CD8-positive, alpha-beta memory T cell (primary cell): ENCODE data around the gene GTF2IRD1. TPM values are rescaled to one million over a fixed set of nuclear protein-coding genes. Genes with fewer than 3 reads are reported as not detected.
"Not testable (repeated sequence)": the region's sequence is repeated elsewhere in the genome, so short reads cannot be mapped to it uniquely, and the experiment has no call there.

Experiments used
- CTCF ChIA-PET: fragments of 350-600 bp; sonication (Branson Sonifier 250); formaldehyde crosslinking; loops from one replicate; lab custom pipeline; 2021; ENCODE audit warnings: antibody characterized with exemption; lab: Charles Lee
- POLR2A ChIA-PET: fragments of 350-600 bp; sonication (Branson Sonifier 250); formaldehyde crosslinking; loops from one replicate; lab custom pipeline; 2021; ENCODE audit warnings: antibody characterized with exemption; lab: Charles Lee
- DNase-seq, 5 donors: peaks; one replicate each; pipeline versions ENCODE4 v3.0.0 to v3.0.0-alpha.2; 2020 to 2022; ENCODE audit warnings: mixed read lengths in 1 of 5
- H3K27ac ChIP-seq: one replicate; pipeline ENCODE4 v1.7.0; 2013; ENCODE audit warnings: low read depth, mild to moderate bottlenecking, low read length, moderate library complexity
- H3K27me3 ChIP-seq: 2 replicates; pipeline ENCODE4 v1.7.0; 2013; ENCODE audit warnings: low read length, mild to moderate bottlenecking; ENCODE audit not compliant: insufficient read depth, poor library complexity, severe bottlenecking
- H3K36me3 ChIP-seq: 2 replicates; pipeline ENCODE4 v1.7.0; 2013; ENCODE audit warnings: mild to moderate bottlenecking, low read length, moderate library complexity; ENCODE audit not compliant: insufficient read depth
- H3K4me1 ChIP-seq: 2 replicates; pipeline ENCODE4 v1.7.0; 2013; ENCODE audit warnings: mild to moderate bottlenecking, low read length, moderate library complexity; ENCODE audit not compliant: insufficient read depth
- H3K4me3 ChIP-seq: 2 replicates; pipeline ENCODE4 v1.7.0; 2013; ENCODE audit warnings: mild to moderate bottlenecking, low read length
- H3K9me3 ChIP-seq: 2 replicates; pipeline ENCODE4 v1.7.0; 2013; ENCODE audit warnings: mild to moderate bottlenecking, low read length
- H3K27ac Mint-ChIP-seq, 8 donors: one replicate each; pipeline ENCODE4 v1.8.0; 2020 to 2021; ENCODE audit warnings: mixed read lengths in 8 of 8, mild to moderate bottlenecking in 6 of 8, inconsistent platforms in 3 of 8, moderate library complexity in 3 of 8
- H3K27me3 Mint-ChIP-seq, 2 donors: one replicate each; pipeline ENCODE4 v1.8.0; 2020 to 2021; ENCODE audit warnings: mixed read lengths in 2 of 2, mild to moderate bottlenecking in 1 of 2, moderate library complexity in 1 of 2
- H3K36me3 Mint-ChIP-seq, 3 donors: one replicate each; pipeline ENCODE4 v1.8.0; 2020 to 2021; ENCODE audit warnings: mixed read lengths in 3 of 3, inconsistent platforms in 1 of 3, mild to moderate bottlenecking in 1 of 3
- H3K4me1 Mint-ChIP-seq, 3 donors: one replicate each; pipeline ENCODE4 v1.8.0; 2020 to 2021; ENCODE audit warnings: mixed read lengths in 3 of 3, inconsistent platforms in 1 of 3, mild to moderate bottlenecking in 1 of 3
- H3K4me3 Mint-ChIP-seq, 7 donors: one replicate each; pipeline ENCODE4 v1.8.0; 2020 to 2021; ENCODE audit warnings: mixed read lengths in 7 of 7, mild to moderate bottlenecking in 6 of 7, moderate library complexity in 4 of 7, inconsistent platforms in 2 of 7
- H3K9me3 Mint-ChIP-seq, 5 donors: one replicate each; pipeline ENCODE4 v1.8.0; 2020 to 2022; ENCODE audit warnings: mixed read lengths in 5 of 5, mild to moderate bottlenecking in 3 of 5, moderate library complexity in 2 of 5, inconsistent platforms in 1 of 5
- polyA plus RNA-seq: library from polyadenylated mRNA; unstranded; fragments of 300-500 nt; fragmentation: Illumina TruSeq; gene quantifications from one replicate; pipeline ENCODE4 v1.2.3, GENCODE V29; 2021
- total RNA-seq, 2 experiments: library from RNA; stranded (reverse); gene quantifications; one replicate each; pipeline ENCODE4 v1.2.3, GENCODE V29; 2021

Gene GTF2IRD1
- total and polyA plus RNA-seq, 3 experiments from 2014 or later: 0.42 to 0.88 TPM; not detected in 1

DNA sequence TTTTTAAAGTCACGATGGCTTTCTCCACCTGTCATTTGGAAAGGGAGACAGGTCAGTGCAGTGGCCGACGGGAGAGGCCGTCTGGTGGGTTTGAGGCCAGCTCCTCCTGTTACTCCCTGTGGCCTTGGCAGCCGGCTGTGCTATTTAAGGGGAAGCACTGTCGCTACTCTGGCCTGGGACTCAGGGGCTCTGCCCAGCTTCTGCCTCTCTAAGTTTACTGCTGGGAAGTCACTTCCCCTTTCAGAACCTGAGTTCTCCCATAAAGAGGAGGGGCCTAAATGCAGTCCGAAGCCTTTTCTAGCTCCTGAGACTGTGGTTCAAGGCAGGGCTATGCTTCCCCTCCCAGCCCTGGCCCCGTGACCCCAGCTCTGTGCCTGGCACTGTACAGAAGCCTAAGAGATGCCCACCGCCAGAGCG is 99.9 kb downstream of the GTF2IRD1 start:
- H3K4me3 Mint-ChIP-seq, H3K36me3 Mint-ChIP-seq, DNase-seq, H3K36me3 ChIP-seq, H3K27ac Mint-ChIP-seq, H3K9me3 ChIP-seq, POLR2A ChIA-PET, H3K9me3 Mint-ChIP-seq, H3K27me3 ChIP-seq, H3K4me1 ChIP-seq, H3K27ac ChIP-seq, H3K4me3 ChIP-seq, H3K27me3 Mint-ChIP-seq, H3K4me1 Mint-ChIP-seq: not testable (repeated sequence)
- CTCF ChIA-PET: interaction anchor here (2.3 kb wide), 1 partner anchor 13 kb away, joined by 6 read pairs; no protein-coding TSS in a partner anchor

DNA sequence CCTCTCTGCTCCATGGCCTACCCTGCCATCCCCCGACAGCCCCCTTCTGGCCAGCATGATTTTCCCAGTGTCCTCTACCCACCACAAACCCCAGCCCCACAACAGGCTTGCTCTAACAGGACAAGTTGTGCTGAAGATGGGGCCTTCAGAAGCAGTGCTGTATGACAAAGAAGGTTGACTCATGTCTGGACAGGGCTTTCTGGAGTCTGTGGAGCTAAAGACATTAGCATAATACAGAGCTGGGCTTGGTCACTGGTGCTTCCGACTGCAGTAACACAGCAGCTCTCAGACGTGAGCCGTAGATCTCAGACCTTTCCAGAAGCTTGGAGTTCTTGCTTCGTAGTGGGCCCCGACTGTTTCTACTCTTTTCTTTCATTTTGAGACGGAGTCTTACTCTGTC is 100.5 kb downstream of the GTF2IRD1 start:
- Histone ChIP-seq H3K4me1 (no peaks in the 10 kb centered on the region), H3K27me3 (no peaks in the 10 kb centered on the region), H3K27ac (no peak overlapping the region), H3K4me3 (no peak overlapping the region), H3K9me3 (no peaks in the 10 kb centered on the region), H3K36me3 (no peaks in the 10 kb centered on the region)
- Mint-ChIP-seq H3K27ac (no peak overlapping the region), H3K4me3 (no peak overlapping the region), H3K4me1 (no peaks in the 10 kb centered on the region), H3K36me3 (no peaks in the 10 kb centered on the region), H3K9me3 (no peaks in the 10 kb centered on the region), H3K27me3 (peaks cover 0 to 4% of the 10 kb centered on the region in 2 donors)
- DNase-seq: no peak
- ChIA-PET POLR2A (no interaction called here), CTCF (interaction anchor here (2.3 kb wide), 1 partner anchor 12 kb away, joined by 6 read pairs; no protein-coding TSS in a partner anchor)

DNA sequence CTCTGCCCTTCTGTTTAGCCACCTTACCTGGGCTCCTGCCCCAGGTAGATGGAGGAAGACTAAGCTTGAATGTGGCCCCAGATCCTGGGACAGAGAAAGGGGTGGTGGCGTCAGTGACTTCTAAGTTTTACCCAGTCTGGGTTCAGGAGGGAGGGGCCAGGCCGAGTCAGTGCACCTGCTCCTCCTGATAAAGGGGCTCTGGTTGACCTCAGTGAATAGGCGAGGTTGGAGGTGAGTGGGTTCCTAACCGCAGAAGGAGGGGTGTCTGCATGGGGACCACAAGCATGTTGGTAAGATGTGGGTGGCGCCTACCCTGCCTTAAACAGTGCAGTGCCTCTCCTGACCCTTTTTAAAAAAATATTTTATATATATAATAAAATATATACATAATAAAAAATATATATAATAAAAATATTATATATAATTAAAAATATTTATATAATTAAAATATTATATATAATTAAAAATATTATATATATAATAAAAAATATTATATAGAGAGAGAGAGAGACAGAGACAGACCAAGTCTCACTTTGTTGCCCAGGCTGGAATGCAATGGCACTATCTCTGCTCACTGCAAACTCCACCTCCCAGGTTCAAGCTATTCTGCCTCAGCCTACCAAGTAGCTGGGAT is 106.5 kb downstream of the GTF2IRD1 start:
- Mint-ChIP-seq H3K4me3 (no peak overlapping the region), H3K27me3 (peaks cover 4 to 5% of the 10 kb centered on the region in 2 donors), H3K27ac (no peak overlapping the region), H3K36me3 (no peaks in the 10 kb centered on the region), H3K4me1 (no peaks in the 10 kb centered on the region), H3K9me3 (no peaks in the 10 kb centered on the region)
- CTCF ChIA-PET: no interaction called here
- Histone ChIP-seq H3K27ac (no peak overlapping the region), H3K4me3 (no peak overlapping the region), H3K27me3 (no peaks in the 10 kb centered on the region), H3K4me1 (no peaks in the 10 kb centered on the region), H3K36me3 (no peaks in the 10 kb centered on the region), H3K9me3 (no peaks in the 10 kb centered on the region)
- POLR2A ChIA-PET: no interaction called here
- DNase-seq: no peak

DNA sequence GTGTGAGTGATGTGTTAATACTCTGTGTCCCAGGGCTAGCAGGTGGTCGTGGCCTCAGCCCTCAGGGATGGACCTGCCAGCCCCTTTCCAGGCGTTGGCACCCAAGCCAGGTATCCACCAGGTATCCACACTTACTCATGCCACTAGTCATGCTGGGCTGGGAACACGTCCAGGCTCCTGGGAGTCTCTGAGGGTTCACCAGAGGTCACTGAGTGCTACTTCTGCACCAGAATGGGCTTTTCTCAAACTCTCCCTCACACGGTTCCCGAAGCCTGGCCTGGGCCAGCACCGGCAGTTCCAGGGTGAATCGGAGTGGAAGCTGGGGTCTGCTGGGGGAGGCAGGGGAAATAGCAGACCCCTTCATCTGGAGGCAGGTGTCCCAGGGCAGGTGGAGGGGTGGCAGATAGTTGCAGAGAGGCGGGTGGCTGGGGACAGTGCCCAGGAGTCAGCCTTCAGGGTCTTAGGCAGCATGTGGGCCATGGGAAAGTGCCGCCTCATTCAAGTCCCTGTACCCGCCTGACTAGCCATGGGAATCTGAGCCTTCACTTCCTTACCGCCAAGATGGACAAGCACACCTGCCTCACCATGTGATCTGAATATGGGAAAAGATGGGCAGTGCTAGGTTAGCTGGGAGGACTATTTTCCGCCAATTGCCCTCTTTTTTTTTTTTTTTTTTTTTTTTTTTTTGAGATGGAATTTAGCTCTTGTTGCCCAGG is 108.3 kb downstream of the GTF2IRD1 start:
- Histone ChIP-seq H3K27me3 (no peaks in the 10 kb centered on the region), H3K36me3 (no peaks in the 10 kb centered on the region), H3K4me1 (no peaks in the 10 kb centered on the region), H3K27ac (no peak overlapping the region), H3K4me3 (no peak overlapping the region), H3K9me3 (no peaks in the 10 kb centered on the region)
- no peak for DNase-seq
- H3K4me3 Mint-ChIP-seq: no peak overlapping the region
- no peaks in the 10 kb centered on the region for H3K9me3 Mint-ChIP-seq
- H3K4me1 Mint-ChIP-seq: no peaks in the 10 kb centered on the region
- CTCF ChIA-PET: interaction anchor here (0.7 to 1.1 kb wide), 2 partner anchors 144 to 475 kb away, joined by 3 read pairs; no protein-coding TSS in a partner anchor
- peaks cover 4 to 5% of the 10 kb centered on the region in 2 donors for H3K27me3 Mint-ChIP-seq
- no peaks in the 10 kb centered on the region for H3K36me3 Mint-ChIP-seq
- H3K27ac Mint-ChIP-seq: no peak overlapping the region
- POLR2A ChIA-PET: no interaction called here

DNA sequence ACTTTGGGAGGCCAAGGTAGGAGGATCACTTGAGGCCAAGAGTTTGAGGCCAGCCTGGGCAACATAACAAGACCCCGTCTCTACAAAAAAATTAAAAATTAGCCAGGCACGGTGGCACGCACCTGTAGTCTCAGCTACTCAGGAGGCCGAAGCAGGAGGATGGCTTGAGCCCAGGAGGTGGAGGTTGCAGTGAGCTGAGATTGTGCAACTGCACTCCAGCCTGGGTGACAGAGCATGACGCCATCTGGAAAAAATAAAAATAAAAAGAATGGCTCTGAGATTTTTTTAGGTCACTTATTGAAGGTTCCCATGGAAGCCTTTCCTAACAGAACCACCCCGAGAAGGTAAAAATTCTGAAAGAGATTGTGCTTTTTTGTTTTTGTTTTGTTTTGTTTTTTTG is 109.9 kb downstream of the GTF2IRD1 start:
- H3K4me3 Mint-ChIP-seq, H3K4me3 ChIP-seq, H3K9me3 ChIP-seq, H3K4me1 ChIP-seq, H3K27me3 ChIP-seq, H3K27ac ChIP-seq, H3K27me3 Mint-ChIP-seq, H3K4me1 Mint-ChIP-seq, H3K27ac Mint-ChIP-seq, POLR2A ChIA-PET, CTCF ChIA-PET, H3K36me3 ChIP-seq, H3K36me3 Mint-ChIP-seq, DNase-seq, H3K9me3 Mint-ChIP-seq: not testable (repeated sequence)

DNA sequence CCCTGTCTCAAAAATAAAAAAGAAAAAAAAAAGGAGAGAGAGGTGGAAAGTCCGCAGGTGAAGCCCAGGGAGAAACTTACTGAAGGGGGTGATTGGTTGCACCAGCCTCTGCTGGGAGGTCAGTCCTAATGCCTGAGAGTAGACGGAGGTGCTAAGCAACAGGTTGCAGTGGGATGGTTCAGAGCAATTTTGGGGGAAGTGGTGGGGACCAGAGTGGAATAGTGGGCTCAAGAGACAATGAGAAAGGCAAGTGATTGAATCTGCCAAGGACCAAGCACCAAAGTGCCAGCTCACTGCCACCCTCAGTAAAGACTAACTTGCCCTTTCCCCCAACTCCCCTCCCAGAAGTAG is 113.6 kb downstream of the GTF2IRD1 start:
- H3K36me3 Mint-ChIP-seq: no peaks in the 10 kb centered on the region
- POLR2A ChIA-PET: interaction anchor here (0.5 to 0.6 kb wide), 2 partner anchors 12 to 1719 kb away, joined by 3 to 4 read pairs; no protein-coding TSS in a partner anchor
- no peak overlapping the region for H3K27ac Mint-ChIP-seq
- no peaks in the 10 kb centered on the region for H3K9me3 Mint-ChIP-seq
- Histone ChIP-seq H3K36me3 (no peaks in the 10 kb centered on the region), H3K4me1 (no peaks in the 10 kb centered on the region), H3K27ac (no peak overlapping the region), H3K4me3 (no peak overlapping the region), H3K27me3 (no peaks in the 10 kb centered on the region), H3K9me3 (no peaks in the 10 kb centered on the region)
- H3K4me3 Mint-ChIP-seq: no peak overlapping the region
- peaks cover 0 to 5% (median 0%) of the 10 kb centered on the region in 3 donors for H3K4me1 Mint-ChIP-seq
- peaks cover 3 to 4% of the 10 kb centered on the region in 2 donors for H3K27me3 Mint-ChIP-seq
- CTCF ChIA-PET: interaction anchor here (1.0 to 2.3 kb wide), 4 partner anchors 13 to 166 kb away, joined by 3 to 18 read pairs (median 8); no protein-coding TSS in a partner anchor
- DNase-seq: no peak

DNA sequence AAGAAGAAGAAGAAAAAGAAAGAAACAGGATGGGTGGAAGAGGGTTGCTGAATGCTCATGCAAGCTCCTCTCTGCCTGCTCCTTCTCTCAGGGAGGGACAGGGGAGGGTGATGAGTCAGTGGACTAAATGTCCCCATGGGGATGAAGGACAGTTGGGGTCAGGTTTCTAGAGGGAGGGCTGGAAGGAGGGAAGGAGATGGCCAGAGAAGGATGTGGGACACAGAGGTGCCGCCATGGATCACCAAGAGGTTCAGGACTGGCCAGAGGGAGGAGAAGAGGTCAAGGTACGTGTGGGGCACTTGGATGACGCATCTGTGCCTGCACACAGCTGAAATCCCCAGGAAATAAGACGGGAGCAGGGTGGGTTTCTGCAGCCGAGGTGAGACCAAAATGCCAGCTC is 115.0 kb downstream of the GTF2IRD1 start:
- Mint-ChIP-seq H3K27ac (peak overlapping the region in 2 of 8 donors; percentile 43 to 83), H3K4me1 (peaks cover 0 to 5% (median 0%) of the 10 kb centered on the region in 3 donors), H3K36me3 (no peaks in the 10 kb centered on the region), H3K4me3 (no peak overlapping the region), H3K9me3 (no peaks in the 10 kb centered on the region), H3K27me3 (peaks cover 4% of the 10 kb centered on the region in 2 donors)
- no peaks in the 10 kb centered on the region for H3K36me3 ChIP-seq
- no peak overlapping the region for H3K4me3 ChIP-seq
- DNase-seq: no peak
- H3K27ac ChIP-seq: no peak overlapping the region
- ChIA-PET POLR2A (no interaction called here), CTCF (no interaction called here)
- H3K4me1 ChIP-seq: no peaks in the 10 kb centered on the region
- H3K9me3 ChIP-seq: no peaks in the 10 kb centered on the region
- H3K27me3 ChIP-seq: no peaks in the 10 kb centered on the region

DNA sequence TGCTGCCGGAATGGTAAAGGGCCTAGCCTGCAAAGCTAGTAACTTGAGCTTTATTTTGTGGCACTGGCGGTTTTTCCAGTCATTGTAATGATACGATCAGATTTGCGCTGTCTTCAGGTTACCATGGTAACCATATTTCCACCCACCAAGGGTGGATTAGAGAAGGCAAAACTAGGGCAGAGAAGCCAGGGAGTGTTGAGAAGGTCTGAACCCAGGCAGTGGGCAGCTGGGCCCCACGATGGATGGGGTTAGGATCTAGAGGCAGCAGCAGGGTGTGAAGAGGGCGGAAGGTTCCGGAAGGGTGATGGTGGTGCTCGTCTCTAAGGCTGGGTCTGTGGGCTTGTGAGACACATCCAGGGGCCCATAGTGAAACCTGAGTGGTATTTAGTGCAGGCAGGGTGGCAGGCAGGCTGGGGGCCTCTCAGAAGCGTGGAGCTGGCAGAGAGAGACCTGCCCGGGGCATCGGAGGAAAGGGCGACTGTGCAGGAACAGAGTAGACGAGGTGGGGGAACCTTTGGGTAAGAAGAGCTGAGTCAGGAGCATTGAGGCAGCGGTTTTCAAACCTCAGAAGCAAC is 115.9 kb downstream of the GTF2IRD1 start:
- no peaks in the 10 kb centered on the region for H3K4me1 ChIP-seq
- peak overlapping the region in 3 of 7 donors; percentile 13 to 44 (median 14) for H3K4me3 Mint-ChIP-seq
- no peaks in the 10 kb centered on the region for H3K36me3 Mint-ChIP-seq
- no peaks in the 10 kb centered on the region for H3K36me3 ChIP-seq
- no peak overlapping the region for H3K4me3 ChIP-seq
- POLR2A ChIA-PET: no interaction called here
- peak overlapping the region in 4 of 8 donors; percentile 31 to 89 (median 52) for H3K27ac Mint-ChIP-seq
- CTCF ChIA-PET: no interaction called here
- H3K4me1 Mint-ChIP-seq: peaks cover 0 to 5% (median 0%) of the 10 kb centered on the region in 3 donors
- H3K9me3 Mint-ChIP-seq: no peaks in the 10 kb centered on the region
- peaks cover 4% of the 10 kb centered on the region in 2 donors for H3K27me3 Mint-ChIP-seq
- no peaks in the 10 kb centered on the region for H3K9me3 ChIP-seq
- H3K27ac ChIP-seq: no peak overlapping the region
- H3K27me3 ChIP-seq: no peaks in the 10 kb centered on the region
- no peak for DNase-seq
